HEK293 (cell line): ENCODE data around the gene PRTG.
"Not testable (repeated sequence)": the region's sequence is repeated elsewhere in the genome, so short reads cannot be mapped to it uniquely, and the experiment has no call there.

Experiments
- CTCF ChIP-seq: fragments of 450-650 bp; formaldehyde crosslinking; IDR thresholded peaks from 2 replicates; pipeline ENCODE4 v1.5.1; 2016; ENCODE audit warnings: missing biosample characterization, missing genetic modification characterization
- GLI4 ChIP-seq: fragments of 450-650 bp; formaldehyde crosslinking; IDR thresholded peaks from 2 replicates; pipeline ENCODE4 v1.5.1; 2016; ENCODE audit warnings: missing biosample characterization, missing genetic modification characterization
- ZBTB49 ChIP-seq: fragments of 450-650 bp; formaldehyde crosslinking; IDR thresholded peaks from 2 replicates; pipeline ENCODE4 v1.5.1; 2016; ENCODE audit warnings: missing biosample characterization, missing genetic modification characterization, low read depth
- ZNF366 ChIP-seq: fragments of 450-650 bp; formaldehyde crosslinking; conservative IDR thresholded peaks from 2 replicates; pipeline ENCODE4 v1.5.1; 2016; ENCODE audit warnings: missing biosample characterization, missing genetic modification characterization
- ZNF48 ChIP-seq: fragments of 450-650 bp; formaldehyde crosslinking; IDR thresholded peaks from 2 replicates; pipeline ENCODE4 v1.5.1; 2016; ENCODE audit warnings: missing biosample characterization, missing genetic modification characterization

GRCh38 chr15:55593019-55593418 lies 149.9 kb downstream of the PRTG start:
- TF ChIP-seq CTCF (tag by site-specific recombination); ZBTB49; ZNF48; ZNF366 (tag by site-specific recombination); GLI4 (tag by site-specific recombination): not testable (repeated sequence)
